A673 (cell line): ENCODE data around the gene MST1. TPM values are rescaled to one million over a fixed set of nuclear protein-coding genes. Genes with fewer than 3 reads are reported as not detected.
A peak's percentile ranks its signal among the peaks of the same experiment; 100 is the strongest.

Experiments
- BruUV-seq: library from RNA; stranded (reverse); fragments of 400-500 nt; replicated peaks from 2 replicates; lab custom pipeline; 2021; lab: Mats Ljungman, UMichigan
- CTCF ChIA-PET: fragments of 300-600 bp; sonication (Branson Sonifier 250); formaldehyde crosslinking; loops from one replicate; lab custom pipeline; 2022; ENCODE audit warnings: antibody characterized with exemption; lab: Charles Lee
- POLR2A ChIA-PET: fragments of 300-600 bp; sonication (Branson Sonifier 250); formaldehyde crosslinking; loops from one replicate; lab custom pipeline; 2022; ENCODE audit warnings: antibody characterized with exemption; ENCODE audit not compliant: low non-redundant PET; lab: Charles Lee
- DNase-seq: peaks from one replicate; pipeline ENCODE4 v3.0.0-alpha.2; 2015; ENCODE audit warnings: low spot score
- H3K27ac ChIP-seq: fragments of 200-600 bp; sonication (generic); 2 replicates; pipeline ENCODE4 v1.5.1; 2016; ENCODE audit warnings: mixed run types, low read depth, mild to moderate bottlenecking, mixed read lengths, antibody characterized with exemption, low read length; ENCODE audit not compliant: poor library complexity, severe bottlenecking
- H3K27me3 ChIP-seq: fragments of 200-600 bp; sonication (generic); replicated peaks from 2 replicates; pipeline ENCODE4 v1.6.1; 2017; ENCODE audit warnings: mixed run types, low read depth, mild to moderate bottlenecking, mixed read lengths, antibody characterized with exemption, low read length; ENCODE audit not compliant: insufficient read depth, poor library complexity
- H3K36me3 ChIP-seq: fragments of 200-600 bp; sonication (generic); 2 replicates; pipeline ENCODE4 v1.6.1; 2016; ENCODE audit warnings: mixed run types, mild to moderate bottlenecking, mixed read lengths, antibody characterized with exemption, low read length; ENCODE audit not compliant: insufficient read depth, poor library complexity, severe bottlenecking
- H3K4me1 ChIP-seq: fragments of 200-600 bp; sonication (generic); 2 replicates; pipeline ENCODE4 v1.6.1; 2017; ENCODE audit warnings: mixed run types, mild to moderate bottlenecking, mixed read lengths, antibody characterized with exemption, low read length; ENCODE audit not compliant: insufficient read depth, poor library complexity, severe bottlenecking
- H3K4me3 ChIP-seq: fragments of 200-600 bp; sonication (generic); 2 replicates; pipeline ENCODE4 v1.5.1; 2016; ENCODE audit warnings: low read depth, mixed run types, mild to moderate bottlenecking, mixed read lengths, low read length; ENCODE audit not compliant: poor library complexity, severe bottlenecking
- H3K9me3 ChIP-seq: fragments of 200-600 bp; sonication (generic); 2 replicates; pipeline ENCODE4 v1.6.1; 2016; ENCODE audit warnings: mixed run types, low read depth, mild to moderate bottlenecking, mixed read lengths, antibody characterized with exemption, low read length; ENCODE audit not compliant: poor library complexity, severe bottlenecking
- EZH2 ChIP-seq: fragments of 200-600 bp; sonication (generic); IDR thresholded peaks from 2 replicates; pipeline ENCODE4 v1.6.1; 2017; ENCODE audit warnings: borderline replicate concordance, low read depth, mild to moderate bottlenecking, mixed read lengths, antibody characterized with exemption, low read length; ENCODE audit not compliant: poor library complexity, severe bottlenecking
- intact Hi-C: fragments of 100-400 bp; cut with micrococcal nuclease; formaldehyde crosslinking; loops from one replicate; pipeline ENCODE4 v1.10.0; 2022; ENCODE audit not compliant: unreplicated experiment
- total RNA-seq: library from RNA; stranded (reverse); gene quantifications from 2 replicates; pipeline ENCODE4 v1.2.3, GENCODE V29; 2021
- TF ChIP-seq, protein P1 (sequence below): fragments of 300-800, 200-600 bp; sonication (generic); conservative IDR thresholded peaks from 2 replicates; pipeline ENCODE4 v1.5.1; 2017; ENCODE audit warnings: low read depth, mild to moderate bottlenecking, antibody characterized with exemption, low read length, moderate library complexity, mixed read lengths

The MST1 gene
- total RNA-seq, 1 experiment from 2014 or later = 3.7 TPM

GRCh38 chr3:49671291-49672288 lies 17.7 kb downstream of the MST1 start:
- H3K9me3 ChIP-seq = no peaks in the 10 kb centered on the region
- H3K4me1 ChIP-seq = no peaks in the 10 kb centered on the region
- DNase-seq = peak; percentile 43
- no peak overlapping the region for H3K4me3 ChIP-seq
- no peak overlapping the region for H3K27ac ChIP-seq
- intact Hi-C loops = loop anchor here (1.0 kb wide), 1 partner anchor 132 kb away; no protein-coding TSS in a partner anchor
- TF ChIP-seq, protein P1, sequence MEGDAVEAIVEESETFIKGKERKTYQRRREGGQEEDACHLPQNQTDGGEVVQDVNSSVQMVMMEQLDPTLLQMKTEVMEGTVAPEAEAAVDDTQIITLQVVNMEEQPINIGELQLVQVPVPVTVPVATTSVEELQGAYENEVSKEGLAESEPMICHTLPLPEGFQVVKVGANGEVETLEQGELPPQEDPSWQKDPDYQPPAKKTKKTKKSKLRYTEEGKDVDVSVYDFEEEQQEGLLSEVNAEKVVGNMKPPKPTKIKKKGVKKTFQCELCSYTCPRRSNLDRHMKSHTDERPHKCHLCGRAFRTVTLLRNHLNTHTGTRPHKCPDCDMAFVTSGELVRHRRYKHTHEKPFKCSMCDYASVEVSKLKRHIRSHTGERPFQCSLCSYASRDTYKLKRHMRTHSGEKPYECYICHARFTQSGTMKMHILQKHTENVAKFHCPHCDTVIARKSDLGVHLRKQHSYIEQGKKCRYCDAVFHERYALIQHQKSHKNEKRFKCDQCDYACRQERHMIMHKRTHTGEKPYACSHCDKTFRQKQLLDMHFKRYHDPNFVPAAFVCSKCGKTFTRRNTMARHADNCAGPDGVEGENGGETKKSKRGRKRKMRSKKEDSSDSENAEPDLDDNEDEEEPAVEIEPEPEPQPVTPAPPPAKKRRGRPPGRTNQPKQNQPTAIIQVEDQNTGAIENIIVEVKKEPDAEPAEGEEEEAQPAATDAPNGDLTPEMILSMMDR = peak; percentile 66
- TF ChIP-seq EZH2 = no peak
- H3K36me3 ChIP-seq = peaks cover 2% of the 10 kb centered on the region
- BruUV-seq = no TSS peak
- POLR2A ChIA-PET = interaction anchor here (0.6 kb wide), 2 partner anchors 132 to 134 kb away, joined by 4 to 19 read pairs; no protein-coding TSS in a partner anchor
- no peaks in the 10 kb centered on the region for H3K27me3 ChIP-seq
- CTCF ChIA-PET = interaction anchor here (0.5 to 1.6 kb wide), 3 partner anchors 107 to 306 kb away, joined by 3 to 33 read pairs (median 13); no protein-coding TSS in a partner anchor

DNA sequence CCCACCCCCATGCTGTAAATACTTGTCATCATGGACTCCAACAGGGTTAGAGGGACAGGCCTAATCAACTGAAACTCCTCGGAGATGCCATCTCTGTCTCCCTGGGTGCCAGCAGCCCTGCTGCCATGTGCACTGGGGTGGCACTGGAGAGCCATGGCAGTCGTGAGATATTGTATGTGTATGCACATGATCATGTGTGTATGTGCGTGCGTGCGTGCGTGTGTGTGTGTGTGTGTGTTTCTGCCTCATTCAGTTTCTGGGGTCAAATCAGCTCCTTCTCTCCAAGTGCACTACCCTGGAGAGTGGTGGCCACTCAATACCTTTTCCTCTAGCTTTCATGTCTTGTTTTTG lies 18.4 kb downstream of the MST1 start:
- no peak overlapping the region for H3K4me3 ChIP-seq
- ChIA-PET POLR2A (no interaction called here), CTCF (interaction anchor here (1.6 kb wide), 1 partner anchor 131 kb away, joined by 33 read pairs; no protein-coding TSS in a partner anchor)
- H3K27ac ChIP-seq = no peak overlapping the region
- no peaks in the 10 kb centered on the region for H3K9me3 ChIP-seq
- no peaks in the 10 kb centered on the region for H3K36me3 ChIP-seq
- DNase-seq = no peak
- intact Hi-C loops = loop anchor here (1.0 kb wide), 1 partner anchor 132 kb away; no protein-coding TSS in a partner anchor
- H3K4me1 ChIP-seq = no peaks in the 10 kb centered on the region
- BruUV-seq = no TSS peak
- TF ChIP-seq, protein P1 = no peak
- no peak for TF ChIP-seq EZH2
- H3K27me3 ChIP-seq = no peaks in the 10 kb centered on the region

GRCh38 chr3:49669352-49669751 lies 19.9 kb downstream of the MST1 start:
- no peak for DNase-seq
- TF ChIP-seq EZH2 = no peak
- TF ChIP-seq, protein P1 = no peak
- H3K4me1 ChIP-seq = no peaks in the 10 kb centered on the region
- H3K9me3 ChIP-seq = no peaks in the 10 kb centered on the region
- ChIA-PET POLR2A (no interaction called here), CTCF (no interaction called here)
- no peaks in the 10 kb centered on the region for H3K36me3 ChIP-seq
- BruUV-seq = no TSS peak
- H3K27ac ChIP-seq = no peak overlapping the region
- intact Hi-C loops = no loop called here
- no peaks in the 10 kb centered on the region for H3K27me3 ChIP-seq
- H3K4me3 ChIP-seq = no peak overlapping the region
